NCI-H526 treated with DMSO at 0.1 percent for 48 hours (cell line): ENCODE data around the gene DYNC2I2.
A peak's percentile ranks its signal among the peaks of the same experiment; 100 is the strongest.
"Not testable (repeated sequence)": the region's sequence is repeated elsewhere in the genome, so short reads cannot be mapped to it uniquely, and the experiment has no call there.

Experiments
- DNase-seq: peaks from one replicate; lab custom pipeline; 2025; lab: John Stamatoyannopoulos, UW

DYNC2I2 gene

GRCh38 chr9:128656416-128657343 lies at the start of gene DYNC2I2:
TSS of gene DYNC2I2 (minus strand) at chr9:128656847. CDS start at chr9:128656726, 121 bp downstream.
- peak; percentile 90 for DNase-seq

- no peak for DNase-seq
These were observed 49.4 kb upstream of the DYNC2I2 start for GRCh38 chr9:128706045-128706444.

- DNase-seq: no peak
These were observed 48.7 kb upstream of the DYNC2I2 start for GRCh38 chr9:128705051-128705965.

GRCh38 chr9:128704356-128704670 lies 47.7 kb upstream of the DYNC2I2 start:
- DNase-seq: no peak

DNA sequence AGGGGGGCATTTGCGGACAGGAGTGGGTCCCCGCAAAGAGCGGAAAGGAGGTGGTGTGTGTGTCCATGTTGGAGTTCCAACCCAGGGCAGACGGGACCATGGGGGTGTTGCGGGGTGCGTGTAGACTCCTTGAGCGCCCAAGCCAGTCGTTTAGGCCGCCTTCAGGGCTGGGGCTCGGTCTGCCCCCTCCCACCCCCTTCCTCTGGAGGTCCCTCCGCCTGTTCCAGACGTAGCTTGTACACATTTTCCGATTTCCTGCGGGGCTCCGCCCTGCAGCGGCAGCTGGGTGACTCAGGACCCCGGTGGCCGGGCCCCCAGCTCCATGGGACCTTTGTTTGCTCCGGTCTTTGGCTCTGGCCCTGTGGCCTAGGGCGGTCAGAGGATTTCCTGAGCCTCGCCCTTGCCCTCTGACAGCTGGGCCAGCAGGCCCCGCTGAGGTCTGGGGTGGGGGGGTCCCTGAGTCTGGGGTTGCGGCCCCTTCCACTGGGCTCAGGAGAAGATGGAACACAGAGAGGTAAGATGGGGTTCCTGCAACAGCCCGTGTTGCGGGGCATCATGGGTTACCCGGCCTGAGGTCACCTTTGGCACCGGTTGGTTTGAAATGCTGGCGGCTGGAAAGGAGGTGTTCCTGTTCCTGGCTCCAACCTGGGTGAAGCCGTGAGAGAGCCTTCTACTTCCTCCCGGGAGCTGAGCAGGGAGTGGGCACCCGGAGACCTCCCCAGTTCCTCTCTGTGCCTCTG lies 47.1 kb upstream of the DYNC2I2 start:
- DNase-seq: no peak

GRCh38 chr9:128702949-128703615 lies 46.4 kb upstream of the DYNC2I2 start:
- DNase-seq: no peak

DNA sequence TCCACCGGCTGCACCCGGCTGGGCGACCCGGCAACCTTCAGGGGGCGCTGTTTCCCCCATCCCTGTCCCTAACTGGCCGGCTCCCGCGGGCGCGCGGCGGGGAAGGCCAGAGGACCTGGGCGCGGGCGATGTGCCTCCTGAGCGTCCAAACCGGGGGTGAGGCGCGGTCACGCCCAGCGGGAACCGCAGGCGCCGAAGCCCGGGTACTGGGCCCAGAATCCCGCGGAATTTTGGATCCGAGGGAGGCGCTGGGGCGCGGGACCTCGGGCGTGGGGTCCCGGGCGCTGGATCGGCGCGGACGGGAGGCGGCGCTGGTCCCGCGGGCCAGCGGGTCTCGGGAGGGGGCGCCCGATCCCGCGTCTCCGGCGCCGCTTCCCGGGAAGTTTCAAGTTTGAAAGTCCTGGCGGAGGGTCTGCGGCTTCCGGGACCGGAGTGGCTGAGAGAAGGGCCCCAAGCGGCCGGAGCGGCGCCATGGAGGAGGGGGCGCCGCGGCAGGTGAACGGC lies 45.9 kb upstream of the DYNC2I2 start, which contains the start of gene PKN3:
Gene PKN3, plus strand, starts transcription at position 59 of the 504 bp plus-strand sequence. Its CDS starts 413 bp downstream, at position 472.
- DNase-seq: peak; percentile 64

DNA sequence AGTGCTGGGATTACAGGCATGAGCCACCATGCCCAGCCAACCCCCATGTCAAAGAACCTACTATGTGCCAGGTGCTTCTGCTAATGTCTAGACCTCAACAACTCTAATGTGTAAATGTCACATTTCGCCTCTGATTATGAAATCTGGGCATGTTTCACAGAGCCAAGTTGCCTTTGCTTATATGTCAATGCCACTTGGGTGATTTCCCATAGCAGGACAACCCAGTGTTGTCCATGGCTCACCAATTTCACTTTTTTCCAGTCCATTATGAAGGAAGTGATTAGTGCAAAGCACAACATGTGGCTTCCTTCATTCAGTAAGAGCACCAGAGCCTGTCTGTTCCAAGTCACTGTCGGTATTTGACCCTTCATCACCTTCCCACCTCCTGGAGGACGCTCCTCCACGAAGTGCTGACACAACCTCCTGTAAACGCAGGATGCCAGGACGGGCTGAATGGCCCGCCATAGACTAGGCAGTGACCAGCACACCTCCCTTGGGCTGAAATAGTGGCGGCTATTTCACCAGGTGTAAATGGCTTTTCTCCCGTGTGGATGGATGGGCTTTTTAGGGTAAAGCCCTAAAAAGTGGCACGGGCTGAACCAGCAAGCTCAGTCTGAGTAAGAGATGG lies 44.7 kb upstream of the DYNC2I2 start:
- DNase-seq: no peak

DNA sequence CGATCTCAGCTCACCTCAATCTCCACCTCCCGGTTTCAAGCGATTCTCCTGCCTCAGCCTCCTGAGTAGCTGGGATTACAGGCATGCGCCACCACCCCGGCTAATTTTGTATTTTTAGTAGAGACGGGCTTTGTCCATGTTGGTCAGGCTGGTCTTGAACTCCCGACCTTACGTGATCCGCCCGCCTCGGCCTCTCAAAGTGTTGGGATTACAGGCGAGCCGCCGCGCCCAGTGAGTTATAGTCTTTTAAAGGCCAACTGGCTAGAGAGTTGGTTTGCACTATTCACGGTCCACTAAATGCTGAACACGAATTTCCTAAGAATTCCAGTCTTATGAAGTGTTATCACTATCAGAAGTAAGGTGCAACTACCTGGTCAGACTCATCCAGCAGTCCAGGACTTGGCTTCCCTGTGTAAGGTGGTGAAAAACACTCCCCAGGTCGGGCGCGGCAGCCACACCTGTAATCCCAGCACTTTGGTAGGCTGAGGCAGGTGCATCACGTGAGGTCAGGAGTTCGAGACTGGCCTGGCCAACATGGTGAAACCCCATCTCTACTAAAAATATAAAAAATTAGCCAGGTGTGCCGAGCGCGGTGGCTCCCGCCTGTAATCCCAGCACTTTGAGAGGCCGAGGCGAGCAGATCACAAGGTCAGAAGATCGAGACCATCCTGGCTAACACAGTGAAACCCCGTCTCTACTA lies 42.6 kb upstream of the DYNC2I2 start:
- DNase-seq: not testable (repeated sequence)

DNA sequence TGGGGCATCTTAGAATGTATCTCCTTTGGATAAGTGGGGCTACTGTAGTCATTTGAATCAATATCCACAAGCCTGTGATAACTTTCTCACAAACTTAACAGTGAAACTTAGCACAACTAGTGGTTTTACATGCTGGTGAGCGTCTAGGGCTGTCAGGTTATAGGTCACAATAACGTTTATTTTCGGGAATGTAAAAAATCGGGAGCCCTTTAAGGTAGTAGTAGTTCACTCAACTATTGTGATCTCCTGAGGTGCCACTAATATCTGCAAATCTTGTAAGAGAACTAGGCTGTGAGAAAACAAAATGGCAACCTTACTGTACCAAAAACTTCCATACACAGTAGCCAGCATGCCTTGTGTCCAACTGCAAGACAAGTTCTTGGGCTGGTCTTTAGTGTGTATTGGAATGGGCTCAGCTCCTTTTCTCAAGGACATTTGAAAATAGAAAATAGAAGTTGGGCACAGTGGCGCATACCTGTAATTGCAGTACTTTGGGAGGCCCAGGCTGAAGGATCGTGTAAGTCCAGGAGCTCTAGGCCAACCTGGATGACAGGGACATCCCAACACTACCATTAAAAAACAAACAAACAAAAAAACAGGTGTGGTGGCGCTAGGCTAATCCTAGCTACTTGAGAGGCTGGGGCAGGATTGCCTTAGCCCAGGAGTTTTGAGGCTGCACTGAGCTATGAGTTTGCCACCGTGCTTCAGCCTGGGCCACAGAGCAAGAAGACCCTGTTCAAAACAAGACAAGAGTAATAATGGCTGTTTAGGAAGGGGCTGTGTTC lies 40.5 kb upstream of the DYNC2I2 start:
- DNase-seq: no peak

DNA sequence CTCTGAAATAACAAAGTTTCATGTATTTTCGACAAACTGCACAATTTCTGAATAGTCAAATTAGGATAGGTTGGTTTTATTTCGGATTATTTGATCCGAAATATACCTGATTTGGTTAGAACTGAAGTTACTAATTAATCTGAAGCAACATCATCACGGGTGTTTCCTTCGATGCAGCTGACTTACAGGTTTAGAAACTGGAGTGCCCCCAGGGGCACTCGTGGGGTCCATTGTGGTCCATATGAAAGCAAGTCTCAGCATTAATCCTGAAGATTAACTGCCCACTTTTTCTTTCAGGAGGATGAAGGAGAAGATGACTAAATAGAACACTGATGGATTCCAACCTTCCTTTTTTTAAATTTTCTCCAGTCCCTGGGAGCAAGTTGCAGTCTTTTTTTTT lies 37.7 kb upstream of the DYNC2I2 start:
- DNase-seq: no peak

GRCh38 chr9:128693738-128694137 lies 37.1 kb upstream of the DYNC2I2 start:
- DNase-seq: not testable (repeated sequence)

DNA sequence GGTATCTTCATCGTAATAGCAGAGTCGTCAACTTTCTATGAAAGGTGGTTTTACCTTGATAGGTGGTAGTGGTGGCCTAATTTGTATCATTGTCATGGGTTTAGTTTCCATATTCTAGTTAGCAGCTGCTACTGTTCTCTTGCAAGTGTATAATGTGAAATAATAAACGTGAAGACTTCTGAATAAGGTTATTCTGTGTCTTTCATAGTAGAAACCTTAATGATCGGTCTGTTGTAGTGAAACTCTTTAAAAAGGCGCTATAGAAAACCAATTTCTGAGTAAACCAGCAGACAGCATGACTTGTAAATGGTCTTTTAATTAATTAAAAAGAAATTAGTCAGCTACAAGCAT lies 34.0 kb upstream of the DYNC2I2 start:
- no peak for DNase-seq

GRCh38 chr9:128689820-128690683 lies 33.4 kb upstream of the DYNC2I2 start:
- peak; percentile 3 for DNase-seq

GRCh38 chr9:128689293-128689774 lies 32.7 kb upstream of the DYNC2I2 start:
- peak; percentile 6 for DNase-seq

- peak; percentile 89 for DNase-seq
These were observed 32.0 kb upstream of the DYNC2I2 start, which contains the start of gene SET for GRCh38 chr9:128688501-128689292. TSS of gene SET (plus strand) at chr9:128689222. CDS start at chr9:128689583, 361 bp downstream.

DNA sequence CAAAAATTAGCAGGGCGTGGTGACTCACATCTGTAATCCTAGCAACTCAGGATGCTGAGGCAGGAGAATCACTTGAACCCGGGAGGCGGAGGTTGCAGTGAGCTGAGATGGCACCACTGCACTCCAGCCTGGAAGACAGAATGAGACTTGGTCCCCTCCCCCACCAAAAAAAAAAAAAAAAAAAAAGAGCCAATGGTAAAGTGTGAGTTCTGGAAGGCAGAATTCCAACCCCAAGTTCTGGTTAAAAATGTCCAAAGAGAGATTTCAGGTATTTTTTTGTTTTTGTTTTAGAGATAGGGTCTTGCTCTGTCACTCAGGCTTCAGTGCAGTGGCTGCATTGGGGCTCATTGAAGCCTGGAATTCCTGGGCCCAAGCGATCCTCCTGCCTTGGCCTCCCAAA lies 30.8 kb upstream of the DYNC2I2 start:
- DNase-seq: no peak
